HG03521 (cell line): ENCODE data around the gene CLDN14.

Experiments used
- ATAC-seq: cut with Tn5 transposase; IDR thresholded peaks from one replicate; pipeline ENCODE4 v1.9.1; 2021; ENCODE audit warnings: mild to moderate bottlenecking, moderate library complexity; ENCODE audit not compliant: unreplicated experiment

CLDN14 gene

GRCh38 chr21:36436829-36437744, 42.8 kb downstream of the CLDN14 start:
- no peak for ATAC-seq

GRCh38 chr21:36434144-36434543, 45.8 kb downstream of the CLDN14 start:
- no peak for ATAC-seq

GRCh38 chr21:36433059-36433709, 46.7 kb downstream of the CLDN14 start:
- no peak for ATAC-seq

- no peak for ATAC-seq
Observed at GRCh38 chr21:36431252-36431651, 48.7 kb downstream of the CLDN14 start.

GRCh38 chr21:36430841-36431240, 49.1 kb downstream of the CLDN14 start:
- ATAC-seq = no peak

GRCh38 chr21:36429947-36430546, 49.9 kb downstream of the CLDN14 start:
- ATAC-seq = peak; percentile 73

- ATAC-seq = no peak
Observed at GRCh38 chr21:36428761-36429432, 51.0 kb downstream of the CLDN14 start.

GRCh38 chr21:36427502-36427901, 52.4 kb downstream of the CLDN14 start:
- no peak for ATAC-seq

GRCh38 chr21:36425286-36425685, 54.6 kb downstream of the CLDN14 start:
- no peak for ATAC-seq

GRCh38 chr21:36424592-36424991, 55.3 kb downstream of the CLDN14 start:
- no peak for ATAC-seq

- ATAC-seq = no peak
Observed at GRCh38 chr21:36423771-36424433, 56.0 kb downstream of the CLDN14 start.

- ATAC-seq = no peak
Observed at GRCh38 chr21:36422279-36423098, 57.4 kb downstream of the CLDN14 start.

- no peak for ATAC-seq
Observed at GRCh38 chr21:36420571-36421339, 59.2 kb downstream of the CLDN14 start.

- ATAC-seq = no peak
Observed at GRCh38 chr21:36419996-36420395, 59.9 kb downstream of the CLDN14 start.

GRCh38 chr21:36419241-36419640, 60.7 kb downstream of the CLDN14 start:
- ATAC-seq = no peak

- no peak for ATAC-seq
Observed at GRCh38 chr21:36415375-36415774, 64.5 kb downstream of the CLDN14 start.

- no peak for ATAC-seq
Observed at GRCh38 chr21:36412916-36413315, 67.0 kb downstream of the CLDN14 start.

GRCh38 chr21:36411301-36411700, 68.6 kb downstream of the CLDN14 start:
- no peak for ATAC-seq
